A673 (cell line): ENCODE data around the gene RAB3GAP2. TPM values are rescaled to one million over a fixed set of nuclear protein-coding genes. Genes with fewer than 3 reads are reported as not detected.
"Not testable (repeated sequence)": the region's sequence is repeated elsewhere in the genome, so short reads cannot be mapped to it uniquely, and the experiment has no call there.

Experiments used
- BruUV-seq: library from RNA; stranded (reverse); fragments of 400-500 nt; replicated peaks from 2 replicates; lab custom pipeline; 2021; lab: Mats Ljungman, UMichigan
- CTCF ChIA-PET: fragments of 300-600 bp; sonication (Branson Sonifier 250); formaldehyde crosslinking; loops from one replicate; lab custom pipeline; 2022; ENCODE audit warnings: antibody characterized with exemption; lab: Charles Lee
- POLR2A ChIA-PET: fragments of 300-600 bp; sonication (Branson Sonifier 250); formaldehyde crosslinking; loops from one replicate; lab custom pipeline; 2022; ENCODE audit warnings: antibody characterized with exemption; ENCODE audit not compliant: low non-redundant PET; lab: Charles Lee
- DNase-seq: peaks from one replicate; pipeline ENCODE4 v3.0.0-alpha.2; 2015; ENCODE audit warnings: low spot score
- H3K27ac ChIP-seq: fragments of 200-600 bp; sonication (generic); 2 replicates; pipeline ENCODE4 v1.5.1; 2016; ENCODE audit warnings: mixed run types, low read depth, mild to moderate bottlenecking, mixed read lengths, antibody characterized with exemption, low read length; ENCODE audit not compliant: poor library complexity, severe bottlenecking
- H3K27me3 ChIP-seq: fragments of 200-600 bp; sonication (generic); replicated peaks from 2 replicates; pipeline ENCODE4 v1.6.1; 2017; ENCODE audit warnings: mixed run types, low read depth, mild to moderate bottlenecking, mixed read lengths, antibody characterized with exemption, low read length; ENCODE audit not compliant: insufficient read depth, poor library complexity
- H3K36me3 ChIP-seq: fragments of 200-600 bp; sonication (generic); 2 replicates; pipeline ENCODE4 v1.6.1; 2016; ENCODE audit warnings: mixed run types, mild to moderate bottlenecking, mixed read lengths, antibody characterized with exemption, low read length; ENCODE audit not compliant: insufficient read depth, poor library complexity, severe bottlenecking
- H3K4me1 ChIP-seq: fragments of 200-600 bp; sonication (generic); 2 replicates; pipeline ENCODE4 v1.6.1; 2017; ENCODE audit warnings: mixed run types, mild to moderate bottlenecking, mixed read lengths, antibody characterized with exemption, low read length; ENCODE audit not compliant: insufficient read depth, poor library complexity, severe bottlenecking
- H3K4me3 ChIP-seq: fragments of 200-600 bp; sonication (generic); 2 replicates; pipeline ENCODE4 v1.5.1; 2016; ENCODE audit warnings: low read depth, mixed run types, mild to moderate bottlenecking, mixed read lengths, low read length; ENCODE audit not compliant: poor library complexity, severe bottlenecking
- H3K9me3 ChIP-seq: fragments of 200-600 bp; sonication (generic); 2 replicates; pipeline ENCODE4 v1.6.1; 2016; ENCODE audit warnings: mixed run types, low read depth, mild to moderate bottlenecking, mixed read lengths, antibody characterized with exemption, low read length; ENCODE audit not compliant: poor library complexity, severe bottlenecking
- EZH2 ChIP-seq: fragments of 200-600 bp; sonication (generic); IDR thresholded peaks from 2 replicates; pipeline ENCODE4 v1.6.1; 2017; ENCODE audit warnings: borderline replicate concordance, low read depth, mild to moderate bottlenecking, mixed read lengths, antibody characterized with exemption, low read length; ENCODE audit not compliant: poor library complexity, severe bottlenecking
- intact Hi-C: fragments of 100-400 bp; cut with micrococcal nuclease; formaldehyde crosslinking; loops from one replicate; pipeline ENCODE4 v1.10.0; 2022; ENCODE audit not compliant: unreplicated experiment
- total RNA-seq: library from RNA; stranded (reverse); gene quantifications from 2 replicates; pipeline ENCODE4 v1.2.3, GENCODE V29; 2021
- TF ChIP-seq, protein P1 (sequence below): fragments of 300-800, 200-600 bp; sonication (generic); conservative IDR thresholded peaks from 2 replicates; pipeline ENCODE4 v1.5.1; 2017; ENCODE audit warnings: low read depth, mild to moderate bottlenecking, antibody characterized with exemption, low read length, moderate library complexity, mixed read lengths

The RAB3GAP2 gene
- total RNA-seq, 1 experiment from 2014 or later: 43.8 TPM

DNA sequence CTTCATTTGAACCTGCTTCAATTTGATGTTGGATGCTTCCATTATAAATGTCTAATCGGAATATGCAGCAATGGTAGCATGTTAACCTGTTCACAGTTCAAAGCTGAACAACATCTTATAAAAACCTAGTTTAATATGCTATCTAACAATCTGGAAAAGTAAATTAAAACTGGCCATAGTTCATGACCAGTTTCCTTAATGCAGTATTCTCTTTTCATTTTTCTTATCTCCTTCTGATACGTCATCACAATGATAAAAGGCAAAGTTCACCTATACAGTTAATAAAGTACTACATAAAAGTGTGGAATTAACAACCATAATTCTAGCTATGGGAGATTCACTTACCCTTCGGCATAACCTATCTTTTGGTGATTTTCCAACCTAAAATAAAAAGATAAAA, 113.2 kb downstream of the RAB3GAP2 start:
- no TSS peak for BruUV-seq
- Histone ChIP-seq H3K27me3 (no peaks in the 10 kb centered on the region), H3K4me1 (no peaks in the 10 kb centered on the region), H3K4me3 (no peak overlapping the region), H3K9me3 (no peaks in the 10 kb centered on the region), H3K27ac (no peak overlapping the region), H3K36me3 (peaks cover 14% of the 10 kb centered on the region)
- TF ChIP-seq, protein P1, sequence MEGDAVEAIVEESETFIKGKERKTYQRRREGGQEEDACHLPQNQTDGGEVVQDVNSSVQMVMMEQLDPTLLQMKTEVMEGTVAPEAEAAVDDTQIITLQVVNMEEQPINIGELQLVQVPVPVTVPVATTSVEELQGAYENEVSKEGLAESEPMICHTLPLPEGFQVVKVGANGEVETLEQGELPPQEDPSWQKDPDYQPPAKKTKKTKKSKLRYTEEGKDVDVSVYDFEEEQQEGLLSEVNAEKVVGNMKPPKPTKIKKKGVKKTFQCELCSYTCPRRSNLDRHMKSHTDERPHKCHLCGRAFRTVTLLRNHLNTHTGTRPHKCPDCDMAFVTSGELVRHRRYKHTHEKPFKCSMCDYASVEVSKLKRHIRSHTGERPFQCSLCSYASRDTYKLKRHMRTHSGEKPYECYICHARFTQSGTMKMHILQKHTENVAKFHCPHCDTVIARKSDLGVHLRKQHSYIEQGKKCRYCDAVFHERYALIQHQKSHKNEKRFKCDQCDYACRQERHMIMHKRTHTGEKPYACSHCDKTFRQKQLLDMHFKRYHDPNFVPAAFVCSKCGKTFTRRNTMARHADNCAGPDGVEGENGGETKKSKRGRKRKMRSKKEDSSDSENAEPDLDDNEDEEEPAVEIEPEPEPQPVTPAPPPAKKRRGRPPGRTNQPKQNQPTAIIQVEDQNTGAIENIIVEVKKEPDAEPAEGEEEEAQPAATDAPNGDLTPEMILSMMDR: no peak
- TF ChIP-seq EZH2: no peak
- no peak for DNase-seq
- POLR2A ChIA-PET: no interaction called here
- CTCF ChIA-PET: no interaction called here
- intact Hi-C loops: no loop called here

DNA sequence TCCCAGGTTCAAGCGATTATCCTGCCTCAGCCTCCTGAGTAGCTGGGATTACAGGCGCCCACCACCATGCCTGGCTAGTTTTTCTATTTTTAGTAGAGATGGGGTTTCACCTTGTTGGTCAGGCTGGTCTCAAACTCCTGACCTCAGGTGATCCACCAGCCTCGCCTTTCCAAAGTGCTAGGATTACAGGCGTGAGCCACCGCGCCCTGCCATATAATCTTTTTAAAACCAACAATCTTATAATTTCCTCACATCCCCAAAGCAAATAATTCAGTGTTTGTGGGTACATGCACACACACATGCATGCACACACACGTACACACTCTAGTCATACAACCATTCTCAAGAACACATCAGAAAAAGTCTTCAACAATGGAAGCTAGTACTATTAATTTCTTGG, 113.7 kb downstream of the RAB3GAP2 start:
- peaks cover 14% of the 10 kb centered on the region for H3K36me3 ChIP-seq
- H3K27ac ChIP-seq, BruUV-seq, intact Hi-C loops, DNase-seq, H3K27me3 ChIP-seq, POLR2A ChIA-PET, H3K4me3 ChIP-seq, CTCF ChIA-PET, H3K4me1 ChIP-seq, H3K9me3 ChIP-seq: not testable (repeated sequence)

DNA sequence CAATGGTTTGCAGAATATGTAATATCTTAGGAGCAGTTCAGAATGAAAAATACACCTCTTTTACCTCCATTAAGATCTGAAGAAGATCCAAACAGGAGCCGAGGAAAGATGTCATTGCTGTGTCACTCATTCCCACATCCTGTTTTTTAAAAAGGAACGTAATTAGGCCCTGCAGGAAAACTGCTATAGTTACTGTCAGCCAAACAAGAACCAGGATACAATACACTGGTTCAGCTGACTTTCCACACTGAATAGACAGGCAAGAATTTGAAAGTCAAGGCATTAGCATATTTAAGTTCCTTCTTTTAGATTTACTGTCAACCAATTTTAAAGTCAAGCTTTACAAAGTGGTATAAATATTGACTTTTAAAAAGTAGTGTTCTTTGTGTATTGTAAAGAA, 114.5 kb downstream of the RAB3GAP2 start:
- Histone ChIP-seq H3K27me3 (no peaks in the 10 kb centered on the region), H3K36me3 (peaks cover 14% of the 10 kb centered on the region), H3K9me3 (no peaks in the 10 kb centered on the region), H3K27ac (no peak overlapping the region), H3K4me3 (no peak overlapping the region), H3K4me1 (no peaks in the 10 kb centered on the region)
- POLR2A ChIA-PET: no interaction called here
- no TSS peak for BruUV-seq
- CTCF ChIA-PET: no interaction called here
- TF ChIP-seq EZH2: no peak
- intact Hi-C loops: no loop called here
- no peak for DNase-seq

DNA sequence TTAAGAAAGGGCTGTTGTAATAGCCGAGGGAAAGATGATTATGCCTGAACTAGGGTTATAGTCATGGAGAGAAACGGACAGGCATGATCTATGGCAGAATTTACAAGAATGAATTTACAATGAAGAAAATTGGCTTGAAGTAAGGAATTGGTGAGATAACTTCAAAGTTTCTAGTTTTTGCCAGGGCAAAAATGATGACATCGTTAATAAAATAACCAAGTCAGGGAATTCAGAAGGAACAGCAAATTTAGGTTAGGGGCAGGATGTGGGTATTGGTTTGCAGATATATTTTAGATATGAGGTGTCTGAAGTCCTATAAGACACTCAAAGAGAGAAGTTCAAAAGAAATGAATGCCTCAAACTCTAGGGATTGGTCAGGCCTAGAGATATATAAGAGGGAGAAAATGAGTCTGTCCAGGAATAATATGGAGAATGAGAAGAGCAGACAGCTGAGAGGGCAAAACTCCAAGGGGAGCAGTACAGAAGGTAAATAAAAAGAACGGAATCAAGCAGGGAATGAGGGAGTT, 115.6 kb downstream of the RAB3GAP2 start:
- no peaks in the 10 kb centered on the region for H3K9me3 ChIP-seq
- no peaks in the 10 kb centered on the region for H3K4me1 ChIP-seq
- DNase-seq: no peak
- TF ChIP-seq, protein P1: no peak
- TF ChIP-seq EZH2: no peak
- H3K27me3 ChIP-seq: no peaks in the 10 kb centered on the region
- no peak overlapping the region for H3K4me3 ChIP-seq
- ChIA-PET POLR2A (no interaction called here), CTCF (no interaction called here)
- no peak overlapping the region for H3K27ac ChIP-seq
- peaks cover 17% of the 10 kb centered on the region for H3K36me3 ChIP-seq
- no TSS peak for BruUV-seq
- intact Hi-C loops: no loop called here
